Activated naive CD4-positive, alpha-beta T cell treated with anti-CD3 and anti-CD28 coated beads, Interleukin-2, amount 50 U/mL, for 72 hours (primary cell): ENCODE data around the gene DNAJB8. TPM values are rescaled to one million over a fixed set of nuclear protein-coding genes. Genes with fewer than 3 reads are reported as not detected.

Experiments used
- ATAC-seq, 2 donors: fragments of 150-1000 bp; cut with Tn5 transposase; 2 replicates each; pipeline ENCODE4 v1.10.0; 2021; ENCODE audit warnings: mild to moderate bottlenecking in 2 of 2, moderate library complexity in 2 of 2
- DNase-seq, 2 donors: peaks; one replicate each; pipeline ENCODE4 v3.0.0; 2021 to 2022; ENCODE audit warnings: low spot score in 2 of 2
- H3K27ac Mint-ChIP-seq, 2 donors: one replicate each; pipeline ENCODE4 v1.8.0; 2022; ENCODE audit warnings: mild to moderate bottlenecking in 2 of 2, mixed read lengths in 2 of 2
- H3K36me3 Mint-ChIP-seq, 2 donors: one replicate each; pipeline ENCODE4 v1.8.0; 2022; ENCODE audit warnings: mixed read lengths in 2 of 2
- H3K9me3 Mint-ChIP-seq, 2 donors: one replicate each; pipeline ENCODE4 v1.8.0; 2022; ENCODE audit warnings: mixed read lengths in 2 of 2
- total RNA-seq, 2 donors: library from RNA; stranded (reverse); gene quantifications; one replicate each; pipeline ENCODE4 v1.2.3, GENCODE V29; 2022

The DNAJB8 gene
- total RNA-seq, 2 donors from 2014 or later: not detected

DNA sequence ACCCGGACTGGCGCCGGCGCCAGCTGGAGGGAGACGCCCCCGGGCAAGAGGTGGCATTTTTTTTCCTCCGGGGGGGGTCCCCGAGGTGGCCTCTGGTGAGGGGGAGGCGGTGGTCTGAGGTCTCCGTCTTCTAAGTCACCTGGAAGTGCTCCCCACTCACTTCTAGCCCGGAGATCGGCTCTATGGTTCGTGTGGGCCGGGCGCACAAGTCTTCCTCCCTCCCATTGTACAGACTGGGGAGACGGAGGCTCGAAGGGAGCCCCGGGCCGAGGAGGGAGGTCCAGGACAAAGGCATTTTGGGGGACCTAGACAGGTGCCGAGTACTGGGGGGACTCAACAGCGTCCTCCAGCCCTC, 21.9 kb upstream of the DNAJB8 start:
- DNase-seq (peak in 1 of 2 donors; percentile 29), ATAC-seq (no peak)
- no peaks in the 10 kb centered on the region for H3K9me3 Mint-ChIP-seq
- H3K27ac Mint-ChIP-seq: no peak overlapping the region
- H3K36me3 Mint-ChIP-seq: no peaks in the 10 kb centered on the region

DNA sequence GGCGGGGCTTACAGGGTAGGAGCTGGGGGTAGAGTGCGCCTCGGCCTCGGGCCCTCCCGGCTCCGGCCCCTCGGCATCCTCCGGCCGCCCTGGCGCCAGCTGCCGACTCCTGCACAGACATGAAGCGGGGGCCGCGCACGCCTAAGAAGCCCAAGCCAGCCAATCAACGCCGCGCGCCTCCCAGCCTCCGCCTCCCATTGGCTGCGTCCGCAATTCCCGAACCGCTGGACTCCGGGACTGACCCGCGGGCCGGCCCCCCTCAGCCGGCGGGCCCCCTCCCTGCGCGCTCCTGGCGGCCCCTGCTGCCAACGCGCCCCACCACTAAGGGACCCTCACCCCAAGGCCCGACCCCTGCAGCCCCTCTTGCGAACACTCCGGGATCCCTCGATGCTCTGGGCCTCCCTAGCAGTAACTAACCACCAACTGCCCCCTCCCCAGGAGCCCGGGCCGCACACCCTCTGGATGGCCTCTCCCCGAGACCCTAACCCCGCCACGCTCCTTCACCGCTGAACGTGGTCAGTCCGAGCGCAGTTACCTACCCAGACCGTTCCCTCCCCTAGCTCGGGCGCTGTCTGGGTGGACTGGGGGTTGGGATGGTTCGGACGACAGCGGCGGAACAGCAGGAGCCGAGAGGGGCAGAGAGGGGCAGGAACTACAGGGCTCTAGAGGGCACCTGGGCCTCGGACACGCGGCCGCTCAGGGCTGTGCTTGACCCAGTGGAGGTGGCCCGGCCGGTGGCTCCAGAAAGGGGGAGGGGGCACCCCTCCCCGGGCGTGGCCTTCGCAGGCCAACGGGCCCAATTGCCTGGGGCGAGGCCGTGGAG, 21.3 kb upstream of the DNAJB8 start:
- ATAC-seq (peak; percentile 17 to 61), DNase-seq (peak in 1 of 2 donors; percentile 53)
- Mint-ChIP-seq H3K36me3 (no peaks in the 10 kb centered on the region), H3K9me3 (no peaks in the 10 kb centered on the region), H3K27ac (no peak overlapping the region)

DNA sequence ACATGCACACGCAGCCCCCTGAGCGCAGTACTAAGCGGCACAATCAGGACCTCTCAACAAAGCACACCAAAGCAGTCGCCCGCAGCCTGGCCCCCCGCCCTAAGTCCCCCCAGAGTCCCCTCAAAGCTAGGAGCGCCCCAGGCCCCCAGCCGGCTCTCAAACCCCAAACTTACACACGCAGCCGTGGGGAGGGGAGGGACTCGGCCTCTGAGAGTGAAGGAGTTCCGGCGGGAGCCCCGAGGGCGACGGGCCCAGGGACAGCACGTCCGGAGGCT, 20.8 kb upstream of the DNAJB8 start:
- DNase-seq (no peak), ATAC-seq (no peak)
- no peak overlapping the region for H3K27ac Mint-ChIP-seq
- H3K9me3 Mint-ChIP-seq: no peaks in the 10 kb centered on the region
- no peaks in the 10 kb centered on the region for H3K36me3 Mint-ChIP-seq

DNA sequence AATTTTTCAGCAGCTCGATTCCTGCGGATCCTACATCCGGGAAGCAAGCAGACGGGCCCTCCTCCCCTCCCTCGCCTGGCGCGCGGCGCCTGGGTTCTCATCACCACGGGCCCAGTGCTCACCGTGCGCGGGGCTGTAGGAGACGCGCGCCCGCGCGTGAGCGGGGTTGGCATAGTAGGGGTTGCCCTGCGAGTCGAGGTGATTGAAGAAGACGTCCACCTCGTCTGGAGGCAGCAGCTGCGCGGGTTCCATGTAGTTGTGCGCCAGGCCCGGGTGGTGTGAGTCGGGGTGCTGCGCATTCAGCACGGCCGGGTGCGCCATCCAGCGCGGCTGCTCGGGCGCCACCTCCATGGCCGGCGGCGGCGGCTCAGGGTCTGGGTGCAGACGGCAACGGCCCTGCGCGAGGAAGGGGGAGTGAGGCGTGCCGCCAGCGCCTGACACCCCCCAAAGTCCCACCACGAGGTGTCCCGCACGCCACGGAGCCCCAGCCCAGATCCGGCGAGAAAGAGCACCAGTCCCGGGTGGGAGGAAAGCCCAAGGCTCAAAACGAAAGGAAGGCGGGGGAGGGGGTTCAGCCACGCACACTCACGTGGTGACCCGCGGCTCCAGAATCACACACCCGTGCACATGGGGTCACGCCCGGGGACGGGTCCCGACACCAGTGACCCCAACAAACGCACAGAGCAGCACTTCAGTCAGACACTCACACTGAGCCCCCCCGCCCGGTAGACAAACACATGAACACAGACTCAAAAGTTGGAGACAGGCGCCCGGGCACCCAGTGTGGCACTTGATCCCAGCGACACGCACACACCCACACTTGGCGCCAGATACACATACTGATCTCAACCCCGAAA, 20.2 kb upstream of the DNAJB8 start:
- peak in 1 of 2 donors; percentile 45 for DNase-seq
- Mint-ChIP-seq H3K36me3 (no peaks in the 10 kb centered on the region), H3K27ac (no peak overlapping the region), H3K9me3 (no peaks in the 10 kb centered on the region)
- ATAC-seq: peak in 1 of 2 donors; percentile 27

DNA sequence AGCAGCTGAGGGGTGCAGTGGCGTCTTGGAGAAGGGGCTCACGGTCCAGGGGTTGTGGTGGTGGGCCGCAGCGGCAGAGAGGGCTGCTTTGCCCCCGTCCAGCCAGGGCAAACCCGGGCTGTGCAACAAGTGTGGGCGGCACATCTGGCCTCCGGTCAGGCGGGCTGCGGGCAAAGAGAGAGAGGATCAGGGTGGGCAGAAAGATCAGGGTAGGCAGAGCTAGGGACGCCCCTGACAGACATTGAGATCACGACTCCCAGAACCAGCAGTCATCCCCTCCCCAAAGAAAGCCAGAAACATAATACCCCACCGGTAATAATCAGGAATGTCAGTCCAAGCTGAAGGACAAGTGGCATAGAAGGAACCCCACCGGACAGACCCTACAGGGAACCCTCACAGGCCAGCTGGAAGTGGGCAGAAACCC, 19.5 kb upstream of the DNAJB8 start:
- DNase-seq (no peak), ATAC-seq (no peak)
- Mint-ChIP-seq H3K27ac (no peak overlapping the region), H3K36me3 (no peaks in the 10 kb centered on the region), H3K9me3 (no peaks in the 10 kb centered on the region)

DNA sequence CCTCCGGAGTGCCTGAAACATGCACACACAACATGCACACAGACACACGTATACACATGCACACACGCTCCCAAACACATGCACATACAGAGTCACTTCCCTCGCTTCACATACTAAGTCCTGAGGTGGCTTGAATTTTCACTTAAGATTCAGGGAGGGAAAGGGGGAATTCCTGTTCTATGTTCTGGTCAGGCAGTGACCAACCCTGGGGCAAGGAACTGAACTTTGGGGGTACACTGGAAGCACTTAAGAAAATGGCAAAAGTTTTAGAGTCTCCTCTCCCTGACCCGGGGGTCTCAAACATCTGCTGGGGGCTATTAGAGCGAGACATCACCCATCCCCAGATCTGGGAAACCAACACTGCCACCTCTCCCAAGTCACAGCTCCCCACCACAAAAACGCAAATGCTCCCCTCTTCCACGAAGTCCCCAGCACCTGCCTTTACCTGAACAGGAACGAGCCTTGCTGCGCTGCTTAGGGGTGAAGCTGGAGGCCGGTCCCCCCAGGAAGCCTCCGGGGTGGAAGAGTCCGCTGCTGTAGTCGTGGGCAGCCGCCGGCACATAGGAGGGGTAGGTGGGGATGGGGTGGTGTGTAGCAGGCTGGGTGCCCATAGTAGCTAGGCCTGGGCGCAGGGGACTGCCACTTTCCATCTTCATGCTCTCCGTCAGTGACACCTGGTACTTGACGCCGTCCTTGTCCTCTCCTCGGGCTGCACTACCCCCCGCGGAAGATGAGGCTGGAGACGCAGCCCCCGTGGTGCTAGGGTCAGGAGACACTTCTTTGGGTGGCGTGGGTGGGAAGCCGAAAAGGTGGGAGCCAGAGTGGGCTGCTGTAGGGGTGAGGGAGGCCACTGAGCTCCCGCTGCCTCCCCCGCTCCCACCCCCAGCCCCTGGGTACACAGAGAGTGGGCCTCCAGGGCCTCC, 18.9 kb upstream of the DNAJB8 start:
- H3K36me3 Mint-ChIP-seq: no peaks in the 10 kb centered on the region
- ATAC-seq: no peak
- no peak for DNase-seq

DNA sequence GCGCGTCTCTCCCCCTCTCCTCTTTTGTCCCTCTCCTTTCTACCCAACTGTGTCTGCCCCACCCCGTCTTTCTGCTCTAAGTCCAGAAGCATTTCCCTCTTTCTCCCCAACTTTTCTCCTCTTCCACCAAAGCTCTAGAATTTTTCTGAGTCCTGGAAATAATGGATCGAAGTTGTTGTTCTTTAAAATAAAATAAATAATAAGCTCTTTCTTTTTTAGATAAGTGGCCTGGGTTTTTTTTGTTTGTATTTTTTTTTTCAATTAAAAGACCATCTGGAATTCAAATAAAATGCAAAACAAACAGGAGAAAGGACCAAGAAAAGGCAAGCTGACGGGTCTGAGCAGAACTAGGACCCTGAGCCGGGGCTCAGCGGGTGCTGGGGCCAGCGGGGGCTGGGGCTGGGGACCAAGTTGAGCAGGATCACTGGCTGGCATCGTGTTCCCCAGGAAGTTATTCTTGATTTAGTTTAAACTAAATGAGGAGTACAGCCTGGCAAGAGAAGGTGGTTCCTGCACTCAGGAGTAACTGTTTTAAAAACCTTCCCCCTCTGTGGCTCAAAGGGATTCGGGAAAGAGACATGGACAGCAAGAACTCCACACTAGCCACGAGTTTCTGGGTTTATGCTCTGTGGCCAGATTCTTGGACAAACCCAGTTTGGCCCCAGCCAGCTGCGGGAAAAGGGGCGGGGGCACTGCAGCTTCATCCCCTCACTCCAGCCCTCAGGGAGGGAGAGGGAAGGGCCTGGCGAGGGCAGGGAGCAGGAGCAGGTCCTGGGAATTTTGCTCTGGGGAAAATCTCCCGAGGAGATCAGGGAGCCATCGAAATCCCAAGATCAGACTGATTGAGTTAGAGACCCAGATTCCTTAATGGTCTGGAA, 18.0 kb upstream of the DNAJB8 start:
- Mint-ChIP-seq H3K9me3 (no peaks in the 10 kb centered on the region), H3K36me3 (no peaks in the 10 kb centered on the region), H3K27ac (no peak overlapping the region)
- ATAC-seq (no peak), DNase-seq (no peak)

More for the DNA sequence above, 18.9 kb upstream of the DNAJB8 start:
- Mint-ChIP-seq H3K9me3 (no peaks in the 10 kb centered on the region), H3K27ac (no peak overlapping the region)

DNA sequence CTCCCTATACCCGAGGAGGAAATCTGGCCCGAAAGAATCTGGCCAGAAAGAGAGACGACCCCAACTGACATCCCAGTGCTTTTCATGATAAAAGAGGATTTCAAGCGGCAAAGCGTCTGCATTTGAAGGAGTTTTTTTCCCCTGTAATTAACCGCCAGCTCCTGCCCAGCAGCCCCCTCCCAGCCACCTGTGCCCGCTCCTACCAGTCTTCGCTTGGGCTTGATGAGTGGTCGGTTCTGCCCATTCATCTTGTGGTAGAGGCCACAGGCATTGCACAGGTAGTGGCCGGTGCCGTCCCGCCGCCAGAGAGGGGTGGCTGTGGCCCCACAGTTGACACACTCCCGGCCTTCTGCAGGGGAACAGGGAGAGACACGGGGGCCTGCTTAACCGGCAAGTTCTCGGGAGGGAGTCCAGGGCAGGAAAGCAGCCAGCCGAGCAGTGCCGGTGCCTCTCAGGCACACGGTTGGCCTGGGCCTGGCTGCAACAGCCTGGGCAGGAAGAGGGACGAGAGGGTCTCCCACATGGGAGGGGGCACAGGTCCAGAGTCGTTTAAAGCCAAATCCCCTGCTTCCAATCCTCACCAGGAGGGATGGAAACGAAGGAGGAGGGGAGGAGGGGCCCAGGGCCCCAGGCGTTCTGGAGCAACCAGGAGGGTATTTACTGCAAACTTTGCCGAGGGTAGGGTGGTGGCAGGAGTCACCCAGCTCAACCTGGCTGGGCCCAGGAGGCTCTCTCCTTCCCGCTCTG, 17.1 kb upstream of the DNAJB8 start:
- no peaks in the 10 kb centered on the region for H3K36me3 Mint-ChIP-seq
- ATAC-seq (peak in 1 of 2 donors; percentile 43), DNase-seq (no peak)
- no peaks in the 10 kb centered on the region for H3K9me3 Mint-ChIP-seq
- no peak overlapping the region for H3K27ac Mint-ChIP-seq

DNA sequence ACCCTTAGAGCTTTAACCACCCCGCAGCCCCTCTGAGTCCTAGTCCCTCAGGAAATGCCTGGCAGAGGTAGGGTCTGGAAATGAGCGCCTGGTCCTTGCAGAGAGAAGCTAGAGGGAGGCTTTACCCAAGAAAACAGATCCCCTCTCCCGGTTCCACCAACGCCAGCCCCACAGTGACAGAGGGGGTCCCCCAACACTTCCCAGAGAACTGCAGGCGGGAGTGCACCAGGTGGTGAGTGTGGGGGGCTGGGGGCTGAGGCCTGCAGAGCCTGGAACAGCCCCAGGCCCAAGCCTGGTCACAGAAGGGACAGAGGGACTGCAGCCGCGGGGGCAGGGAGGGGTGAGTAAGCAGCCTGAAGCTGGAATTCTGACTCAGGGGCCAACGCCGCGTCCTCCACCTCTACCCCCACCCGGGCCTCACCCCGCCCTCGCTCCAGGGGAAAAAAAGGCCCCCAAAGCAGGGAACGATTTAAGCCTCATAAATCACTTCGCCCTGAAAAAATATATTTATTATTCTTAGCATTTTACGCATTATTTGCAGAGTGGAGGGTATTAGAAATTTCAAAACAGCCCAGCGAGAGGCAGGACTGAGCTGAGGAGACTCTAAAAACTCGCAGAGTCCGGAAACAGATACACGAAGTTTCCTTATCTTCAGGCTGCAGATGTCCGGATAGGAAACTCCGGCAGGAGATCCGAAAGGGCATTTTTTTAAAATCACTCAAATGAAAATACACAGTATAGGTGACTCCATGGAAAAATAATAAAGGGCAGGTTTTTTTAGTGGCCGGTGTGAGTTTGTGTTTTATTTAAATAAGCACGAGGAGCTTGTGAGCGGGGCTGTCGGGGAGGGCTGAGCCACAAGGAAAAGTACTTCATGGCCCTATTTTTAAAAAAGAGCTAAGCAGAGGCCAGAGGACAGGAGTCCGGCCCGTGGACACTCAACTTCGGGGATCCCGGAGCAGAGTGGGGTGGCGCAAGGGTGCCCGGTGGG, 16.3 kb upstream of the DNAJB8 start:
- no peaks in the 10 kb centered on the region for H3K9me3 Mint-ChIP-seq
- ATAC-seq (peak in 1 of 2 donors; percentile 31), DNase-seq (no peak)
- no peaks in the 10 kb centered on the region for H3K36me3 Mint-ChIP-seq
- H3K27ac Mint-ChIP-seq: no peak overlapping the region

DNA sequence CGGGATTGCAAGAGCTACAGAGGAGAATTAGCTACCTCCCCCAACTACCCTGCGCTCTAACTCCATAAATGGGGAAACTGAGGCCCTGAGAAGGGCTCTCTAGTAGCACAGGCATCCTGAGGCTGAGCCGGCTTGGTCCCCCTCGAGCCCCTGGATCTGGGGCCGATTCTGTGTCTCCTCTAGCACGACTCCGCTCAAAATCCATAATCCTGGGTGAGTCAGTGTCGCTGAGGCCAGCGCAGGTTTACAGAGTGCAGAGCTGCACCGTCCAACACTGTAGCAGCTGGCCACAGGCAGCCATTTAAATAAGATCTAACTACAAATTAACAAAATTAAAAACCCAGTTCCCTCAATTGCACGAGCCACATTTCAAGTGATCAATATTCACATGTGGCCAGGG, 15.5 kb upstream of the DNAJB8 start:
- ATAC-seq (no peak), DNase-seq (no peak)
- no peak overlapping the region for H3K27ac Mint-ChIP-seq
- no peaks in the 10 kb centered on the region for H3K36me3 Mint-ChIP-seq
- no peaks in the 10 kb centered on the region for H3K9me3 Mint-ChIP-seq

DNA sequence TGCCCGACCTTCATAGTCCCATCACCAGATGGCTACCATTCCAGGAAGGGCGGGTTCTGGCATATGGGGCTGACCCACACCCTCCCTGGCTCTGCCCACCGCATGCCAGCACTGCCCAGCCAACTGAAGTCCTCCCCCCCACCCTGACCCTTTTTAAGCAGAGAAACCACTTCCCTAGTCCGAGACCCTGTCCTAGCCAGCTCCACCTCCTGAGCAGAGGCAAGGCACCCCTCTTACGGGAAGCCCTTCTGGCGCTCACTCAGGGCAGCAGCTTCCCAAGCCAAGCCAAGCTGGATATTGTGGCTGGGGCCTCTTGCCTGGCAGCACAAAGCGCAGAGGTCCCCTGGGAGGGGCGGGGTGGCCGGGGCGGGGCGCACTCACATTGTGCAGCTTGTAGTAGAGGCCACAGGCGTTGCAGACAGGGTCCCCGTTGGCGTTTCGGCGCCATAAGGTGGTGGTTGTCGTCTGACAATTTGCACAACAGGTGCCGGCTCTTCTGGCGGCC, 14.8 kb upstream of the DNAJB8 start:
- DNase-seq (no peak), ATAC-seq (no peak)
- Mint-ChIP-seq H3K9me3 (no peaks in the 10 kb centered on the region), H3K27ac (no peak overlapping the region), H3K36me3 (no peaks in the 10 kb centered on the region)

DNA sequence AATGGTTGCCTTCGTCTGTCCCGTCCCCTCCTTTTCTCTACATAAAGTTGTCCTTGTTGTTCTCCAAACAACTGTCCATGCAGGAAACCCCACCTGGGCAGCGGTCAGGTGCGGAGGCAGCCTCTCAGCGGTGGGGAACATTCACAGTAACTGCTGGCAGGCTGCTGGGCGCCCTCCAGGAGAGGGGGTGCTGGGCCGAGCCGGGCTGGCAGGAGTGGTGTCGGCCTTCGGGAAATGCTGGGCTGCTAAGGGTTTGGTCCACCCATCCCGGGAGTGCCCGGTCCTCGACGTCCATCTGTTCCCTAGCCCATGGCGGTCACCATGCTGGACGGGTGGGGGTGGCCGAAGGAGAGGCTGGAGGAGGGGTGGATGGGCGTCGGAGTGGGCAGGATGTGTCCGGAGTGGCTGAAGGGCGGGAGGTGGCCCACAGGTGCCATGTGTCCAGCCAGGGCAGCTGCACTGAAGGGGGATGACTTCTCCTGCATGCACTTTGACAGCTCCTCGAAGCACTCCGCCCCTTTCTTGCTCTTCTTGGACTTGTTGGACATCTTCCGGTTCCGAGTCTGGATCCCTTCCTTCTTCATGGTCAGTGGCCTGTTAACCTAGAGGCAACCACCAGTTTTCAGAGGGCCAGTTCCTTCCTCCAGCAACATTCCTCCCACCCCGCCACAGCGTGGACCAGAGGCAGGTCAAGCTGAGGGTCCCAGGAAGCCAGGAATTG, 14.2 kb upstream of the DNAJB8 start:
- DNase-seq (no peak), ATAC-seq (no peak)
- Mint-ChIP-seq H3K9me3 (no peaks in the 10 kb centered on the region), H3K27ac (peak overlapping the region in 1 of 2 donors; percentile 55), H3K36me3 (no peaks in the 10 kb centered on the region)

DNA sequence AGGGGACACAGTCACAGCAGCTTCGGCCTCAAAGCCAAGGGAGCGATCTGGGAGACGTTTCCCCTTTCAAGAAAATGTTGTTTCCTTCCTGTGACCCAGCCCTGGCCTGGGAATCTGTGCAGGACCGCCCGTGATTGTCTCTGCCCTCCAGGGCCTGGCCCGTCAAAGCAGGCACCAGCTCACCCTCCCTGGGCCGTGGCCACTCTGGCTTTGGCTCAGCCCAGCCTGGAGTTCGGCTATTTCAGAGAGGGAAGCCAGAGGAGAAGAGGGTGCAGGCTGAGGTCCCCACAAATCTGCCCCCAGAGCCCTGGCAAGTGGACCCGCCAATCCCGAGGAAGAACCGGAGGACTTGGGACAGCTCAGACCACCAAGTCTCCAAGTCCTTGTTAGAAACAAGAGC, 13.6 kb upstream of the DNAJB8 start:
- Mint-ChIP-seq H3K9me3 (no peaks in the 10 kb centered on the region), H3K36me3 (no peaks in the 10 kb centered on the region), H3K27ac (no peak overlapping the region)
- DNase-seq: no peak
- ATAC-seq: no peak

DNA sequence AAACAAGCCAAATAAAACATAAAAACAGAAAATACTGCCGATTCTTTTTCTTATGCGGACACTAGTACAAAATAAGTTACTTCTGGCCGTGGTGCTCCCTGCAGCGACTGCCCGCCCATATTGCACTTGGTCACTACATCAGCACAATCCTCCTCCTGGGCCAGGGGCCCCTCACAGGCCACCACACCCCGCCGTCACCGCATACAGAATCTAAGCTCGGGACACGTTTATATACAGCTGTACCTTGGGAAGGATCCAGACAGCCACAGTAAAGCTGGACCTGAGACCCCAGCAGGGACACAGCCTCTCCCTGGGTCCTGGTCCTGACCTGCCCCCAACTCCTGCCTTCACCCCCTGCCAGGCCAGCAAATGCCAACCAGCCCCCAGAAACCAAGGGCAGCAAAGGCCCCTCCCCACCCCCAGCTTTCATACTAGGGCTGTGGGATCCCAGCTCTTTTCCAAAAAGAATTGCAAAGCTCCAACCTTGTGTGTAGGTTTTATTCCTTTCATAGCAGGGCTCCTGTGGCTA, 12.9 kb upstream of the DNAJB8 start:
- no peaks in the 10 kb centered on the region for H3K9me3 Mint-ChIP-seq
- no peak overlapping the region for H3K27ac Mint-ChIP-seq
- no peaks in the 10 kb centered on the region for H3K36me3 Mint-ChIP-seq
- ATAC-seq (no peak), DNase-seq (no peak)
